Upper lobe of right lung (tissue), 1 donor: ENCODE data around the gene IGDCC3. TPM values are rescaled to one million over a fixed set of nuclear protein-coding genes. Genes with fewer than 3 reads are reported as not detected.

ENCODE experiments used
- ATAC-seq: fragments of 200-7000 bp; cut with Tn5 transposase; one replicate; pipeline ENCODE4 v1.9.1; 2020; ENCODE audit warnings: mild to moderate bottlenecking, moderate library complexity
- DNase-seq: peaks from one replicate; pipeline ENCODE4 v3.0.0-alpha.2; 2020
- H3K27ac ChIP-seq: fragments of 200-600 bp; one replicate; pipeline ENCODE4 v1.8.0; 2022
- H3K27me3 ChIP-seq: fragments of 200-600 bp; one replicate; pipeline ENCODE4 v1.8.0; 2022; ENCODE audit warnings: mild to moderate bottlenecking
- H3K36me3 ChIP-seq: fragments of 200-600 bp; one replicate; pipeline ENCODE4 v1.8.0; 2022
- H3K4me1 ChIP-seq: fragments of 200-600 bp; one replicate; pipeline ENCODE4 v1.8.0; 2022
- H3K4me3 ChIP-seq: fragments of 200-600 bp; one replicate; pipeline ENCODE4 v1.8.0; 2022; ENCODE audit warnings: mild to moderate bottlenecking
- H3K9me3 ChIP-seq: fragments of 200-600 bp; one replicate; pipeline ENCODE4 v1.8.0; 2022
- intact Hi-C: fragments of 100-400 bp; cut with DNase I; formaldehyde crosslinking; loops from one replicate; pipeline ENCODE4 v1.11.0; 2022
- total RNA-seq: library from RNA; stranded (reverse); fragmentation: NEBNext Ultra II Directional; extraction: Animal tissue kit (Norgen Biotek cat#: 25700); gene quantifications from one replicate; pipeline ENCODE4 v1.2.1, GENCODE V29; 2021
- TF ChIP-seq, protein P1 (sequence below): fragments of 200-600 bp; IDR thresholded peaks from one replicate; pipeline ENCODE4 v1.8.0; 2022; ENCODE audit warnings: antibody characterized with exemption
- donor health status: DM: no; HTN: yes; CAD: no; lungs with severe emphysema.

The IGDCC3 gene
- total RNA-seq, 1 donor from 2014 or later, result not detected

DNA sequence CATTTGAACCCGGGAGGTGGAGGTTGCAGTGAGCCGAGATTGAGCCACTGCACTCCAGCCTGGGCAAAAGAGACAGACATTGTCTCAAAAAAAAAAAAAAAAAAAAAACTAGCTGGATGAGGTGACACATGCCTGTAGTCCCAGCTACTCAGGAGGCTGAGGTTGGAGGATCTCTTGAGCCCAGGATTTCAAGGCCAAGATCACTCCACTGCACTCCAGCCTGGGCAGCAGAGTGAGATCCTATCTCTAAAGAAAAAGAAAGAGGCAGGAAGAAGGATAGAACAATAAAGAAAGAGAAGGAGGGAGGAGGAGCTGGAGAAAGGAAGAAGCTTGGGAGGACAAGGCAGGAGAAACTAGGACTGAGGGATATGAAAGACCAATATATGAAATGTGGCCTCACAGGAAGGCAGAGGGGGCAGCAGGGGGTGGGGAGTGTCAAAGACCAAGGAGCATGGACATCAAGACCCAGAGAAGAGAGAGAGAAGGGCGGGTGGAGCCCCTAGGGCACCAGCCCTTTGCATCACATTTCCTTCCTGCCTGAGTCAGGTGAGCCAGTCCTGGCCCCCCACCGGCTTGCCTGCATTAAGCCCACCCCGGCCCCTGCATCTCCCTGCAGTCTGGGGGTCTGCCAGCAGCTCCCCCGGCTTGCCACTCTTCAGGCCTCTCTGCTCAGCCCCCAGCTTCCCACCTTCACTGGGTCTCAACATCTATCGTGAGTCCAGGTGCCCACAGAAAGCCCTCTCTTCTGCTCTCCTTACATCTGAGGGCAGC lies 11.5 kb downstream of the IGDCC3 start:
- no peaks in the 10 kb centered on the region for H3K36me3 ChIP-seq
- peaks cover 4% of the 10 kb centered on the region for H3K27me3 ChIP-seq
- TF ChIP-seq, protein P1, sequence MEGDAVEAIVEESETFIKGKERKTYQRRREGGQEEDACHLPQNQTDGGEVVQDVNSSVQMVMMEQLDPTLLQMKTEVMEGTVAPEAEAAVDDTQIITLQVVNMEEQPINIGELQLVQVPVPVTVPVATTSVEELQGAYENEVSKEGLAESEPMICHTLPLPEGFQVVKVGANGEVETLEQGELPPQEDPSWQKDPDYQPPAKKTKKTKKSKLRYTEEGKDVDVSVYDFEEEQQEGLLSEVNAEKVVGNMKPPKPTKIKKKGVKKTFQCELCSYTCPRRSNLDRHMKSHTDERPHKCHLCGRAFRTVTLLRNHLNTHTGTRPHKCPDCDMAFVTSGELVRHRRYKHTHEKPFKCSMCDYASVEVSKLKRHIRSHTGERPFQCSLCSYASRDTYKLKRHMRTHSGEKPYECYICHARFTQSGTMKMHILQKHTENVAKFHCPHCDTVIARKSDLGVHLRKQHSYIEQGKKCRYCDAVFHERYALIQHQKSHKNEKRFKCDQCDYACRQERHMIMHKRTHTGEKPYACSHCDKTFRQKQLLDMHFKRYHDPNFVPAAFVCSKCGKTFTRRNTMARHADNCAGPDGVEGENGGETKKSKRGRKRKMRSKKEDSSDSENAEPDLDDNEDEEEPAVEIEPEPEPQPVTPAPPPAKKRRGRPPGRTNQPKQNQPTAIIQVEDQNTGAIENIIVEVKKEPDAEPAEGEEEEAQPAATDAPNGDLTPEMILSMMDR, result no peak
- no peaks in the 10 kb centered on the region for H3K4me1 ChIP-seq
- no peak for ATAC-seq
- H3K27ac ChIP-seq, result no peak overlapping the region
- peak; percentile 30 for DNase-seq
- no peak overlapping the region for H3K4me3 ChIP-seq
- intact Hi-C loops, result no loop called here
- H3K9me3 ChIP-seq, result no peaks in the 10 kb centered on the region

DNA sequence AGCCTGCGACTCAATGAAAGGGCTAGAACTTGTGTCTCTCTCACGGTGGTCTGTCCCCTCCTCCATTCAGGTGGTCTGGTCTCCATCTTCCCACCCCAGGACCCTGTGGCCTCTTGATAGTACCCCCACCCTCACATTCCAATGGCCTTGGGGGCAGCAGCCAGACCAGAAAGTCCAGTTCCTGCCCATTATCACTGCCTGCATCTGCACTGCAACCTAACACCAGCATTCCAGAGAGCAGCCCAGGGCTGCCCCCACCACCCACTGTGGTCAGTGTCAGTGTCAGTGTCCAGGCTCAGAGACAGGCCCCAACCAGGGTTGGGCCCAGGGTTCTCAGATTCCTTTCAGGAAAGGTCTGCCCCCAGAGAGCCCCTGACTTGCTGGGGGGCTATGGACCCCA lies 12.6 kb downstream of the IGDCC3 start:
- Histone ChIP-seq H3K4me3 (no peak overlapping the region), H3K27ac (no peak overlapping the region), H3K27me3 (peaks cover 4% of the 10 kb centered on the region), H3K4me1 (no peaks in the 10 kb centered on the region), H3K36me3 (no peaks in the 10 kb centered on the region), H3K9me3 (no peaks in the 10 kb centered on the region)
- intact Hi-C loops, result no loop called here
- DNase-seq (no peak), ATAC-seq (no peak)
- TF ChIP-seq, protein P1, result no peak

DNA sequence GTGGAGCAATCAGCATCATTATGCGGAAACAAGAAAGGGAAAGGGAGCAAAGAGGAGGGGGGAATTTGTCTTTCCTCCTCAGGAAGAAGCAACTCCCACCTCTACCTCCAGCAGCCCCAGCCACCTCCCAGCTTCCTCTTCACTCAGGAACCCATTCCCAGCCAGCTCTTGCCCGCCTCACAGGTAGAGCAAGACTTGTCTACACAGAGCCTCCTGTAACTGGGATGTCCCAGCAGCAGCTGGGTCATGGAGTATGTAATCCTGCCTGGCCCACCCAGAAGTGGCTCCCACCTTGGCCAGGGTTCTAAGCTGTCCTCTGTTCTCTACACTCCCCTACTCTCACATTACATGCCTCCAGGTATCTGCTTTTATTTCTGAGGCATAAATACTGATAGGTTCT lies 14.0 kb downstream of the IGDCC3 start:
- intact Hi-C loops, result no loop called here
- Histone ChIP-seq H3K27ac (no peak overlapping the region), H3K27me3 (peaks cover 14% of the 10 kb centered on the region), H3K4me1 (no peaks in the 10 kb centered on the region), H3K9me3 (no peaks in the 10 kb centered on the region), H3K36me3 (no peaks in the 10 kb centered on the region), H3K4me3 (no peak overlapping the region)
- peak; percentile 9 for DNase-seq
- no peak for ATAC-seq
- TF ChIP-seq, protein P1, result no peak

DNA sequence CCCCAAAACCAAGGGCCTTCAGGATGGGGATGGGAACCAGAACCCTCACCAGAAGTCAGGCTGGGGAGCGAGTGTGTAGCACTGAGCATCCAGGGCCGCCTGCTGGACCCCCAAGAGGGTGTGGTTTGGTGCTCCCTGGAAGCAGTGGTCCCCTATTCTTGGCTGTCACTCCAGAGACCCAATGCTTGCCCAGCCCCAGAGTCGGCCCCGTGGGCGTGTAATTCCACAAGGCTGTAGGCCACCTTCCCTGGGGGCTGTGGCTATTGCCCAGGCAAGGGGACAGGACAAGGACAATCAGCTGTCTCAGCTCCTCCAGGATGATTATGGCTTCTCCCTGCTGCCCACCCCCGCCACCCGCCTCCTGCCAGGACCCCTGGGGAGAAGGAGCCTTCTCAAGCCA lies 14.5 kb downstream of the IGDCC3 start:
- ATAC-seq, result no peak
- Histone ChIP-seq H3K36me3 (no peaks in the 10 kb centered on the region), H3K27ac (no peak overlapping the region), H3K4me3 (no peak overlapping the region), H3K9me3 (no peaks in the 10 kb centered on the region), H3K4me1 (no peaks in the 10 kb centered on the region), H3K27me3 (peaks cover 19% of the 10 kb centered on the region)
- DNase-seq, result peak; percentile 37
- TF ChIP-seq, protein P1, result no peak
- intact Hi-C loops, result no loop called here

DNA sequence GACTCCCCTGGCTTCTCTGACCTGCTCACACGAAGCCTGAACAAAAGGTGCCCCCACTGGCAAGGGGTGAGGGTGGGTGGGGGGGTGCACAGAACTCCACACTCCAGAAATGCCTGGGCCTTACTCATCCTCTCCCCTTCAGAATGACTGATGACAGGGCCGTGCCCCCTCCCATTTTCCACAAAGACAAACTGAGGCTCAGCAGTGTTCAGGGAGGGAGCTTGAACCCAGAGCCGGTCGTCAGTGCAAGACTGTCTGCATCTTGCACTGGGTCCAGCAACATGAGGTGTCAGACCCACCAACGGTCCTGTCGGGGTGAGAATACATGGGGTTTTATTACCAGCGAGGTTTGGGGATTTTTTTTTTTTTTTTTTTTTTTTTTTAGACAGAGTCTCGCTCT lies 15.3 kb downstream of the IGDCC3 start:
- Histone ChIP-seq H3K4me1 (no peaks in the 10 kb centered on the region), H3K4me3 (no peak overlapping the region), H3K27ac (no peak overlapping the region), H3K9me3 (no peaks in the 10 kb centered on the region), H3K27me3 (peaks cover 27% of the 10 kb centered on the region), H3K36me3 (no peaks in the 10 kb centered on the region)
- DNase-seq (peak; percentile 28), ATAC-seq (no peak)
- intact Hi-C loops, result no loop called here
- TF ChIP-seq, protein P1, result no peak
